A673 (cell line): ENCODE results near the gene STK33.

Experiments
- CTCF ChIP-seq: fragments of 300-800, 200-600 bp; sonication (generic); conservative IDR thresholded peaks from 2 replicates; pipeline ENCODE4 v1.5.1; 2017; ENCODE audit warnings: low read depth, mild to moderate bottlenecking, antibody characterized with exemption, low read length, moderate library complexity, mixed read lengths
- EZH2 ChIP-seq: fragments of 200-600 bp; sonication (generic); IDR thresholded peaks from 2 replicates; pipeline ENCODE4 v1.6.1; 2017; ENCODE audit warnings: borderline replicate concordance, low read depth, mild to moderate bottlenecking, mixed read lengths, antibody characterized with exemption, low read length; ENCODE audit not compliant: poor library complexity, severe bottlenecking

DNA sequence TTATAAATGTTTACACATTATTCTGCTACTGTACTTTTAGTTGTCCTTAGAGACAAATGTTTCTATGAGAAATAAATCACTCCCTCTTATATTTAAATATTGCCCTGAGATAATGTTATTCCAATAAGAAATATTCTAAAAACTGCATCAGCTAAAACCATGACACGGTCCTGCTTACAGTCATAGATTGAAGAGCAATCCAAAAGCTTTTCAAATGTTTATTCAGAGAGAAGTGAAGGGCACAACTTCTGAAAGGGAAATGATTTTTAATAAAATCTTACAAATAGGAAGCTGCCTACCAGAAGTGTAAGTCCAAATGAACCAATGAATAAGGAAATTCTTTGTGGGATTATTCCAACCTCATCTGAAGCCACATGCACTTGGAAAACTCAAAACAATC lies 49.2 kb downstream of the STK33 start:
- TF ChIP-seq EZH2, result no peak
- TF ChIP-seq CTCF, result no peak
